Endothelial cell (in vitro differentiated cells): ENCODE results near the gene UBLCP1. TPM values are rescaled to one million over a fixed set of nuclear protein-coding genes. Genes with fewer than 3 reads are reported as not detected.

Experiments
- DNase-seq: peaks from one replicate; pipeline ENCODE4 v3.0.0; 2021; ENCODE audit warnings: low spot score
- H3K27ac Mint-ChIP-seq: one replicate; pipeline ENCODE4 v1.8.0; 2021; ENCODE audit warnings: mixed read lengths, inconsistent platforms; ENCODE audit not compliant: unreplicated experiment
- H3K27me3 Mint-ChIP-seq: one replicate; pipeline ENCODE4 v1.8.0; 2021; ENCODE audit warnings: mild to moderate bottlenecking, moderate library complexity, mixed read lengths, inconsistent platforms; ENCODE audit not compliant: unreplicated experiment
- H3K36me3 Mint-ChIP-seq: one replicate; pipeline ENCODE4 v1.8.0; 2021; ENCODE audit warnings: mild to moderate bottlenecking, low read depth, mixed read lengths, inconsistent platforms; ENCODE audit not compliant: unreplicated experiment
- H3K4me1 Mint-ChIP-seq: one replicate; pipeline ENCODE4 v1.8.0; 2021; ENCODE audit warnings: mild to moderate bottlenecking, mixed read lengths, inconsistent platforms; ENCODE audit not compliant: unreplicated experiment
- H3K4me3 Mint-ChIP-seq: one replicate; pipeline ENCODE4 v1.8.0; 2021; ENCODE audit warnings: mild to moderate bottlenecking, mixed read lengths, inconsistent platforms; ENCODE audit not compliant: unreplicated experiment
- H3K9me3 Mint-ChIP-seq: one replicate; pipeline ENCODE4 v1.8.0; 2021; ENCODE audit warnings: mixed read lengths, inconsistent platforms; ENCODE audit not compliant: unreplicated experiment
- total RNA-seq: library from RNA; stranded (reverse); fragmentation: NEBNext Ultra II Directional; extraction: Animal tissue kit (Norgen Biotek cat#: 25700); gene quantifications from one replicate; pipeline ENCODE4 v1.2.1, GENCODE V29; 2021; ENCODE audit not compliant: unreplicated experiment
- TF ChIP-seq, protein P1 (sequence below): fragments of 200-600 bp; sonication (generic); IDR thresholded peaks from one replicate; pipeline ENCODE4 v1.5.0; 2021; ENCODE audit warnings: antibody characterized with exemption; ENCODE audit not compliant: unreplicated experiment

UBLCP1 gene
- total RNA-seq, 1 donor from 2014 or later, result 24.5 TPM

DNA sequence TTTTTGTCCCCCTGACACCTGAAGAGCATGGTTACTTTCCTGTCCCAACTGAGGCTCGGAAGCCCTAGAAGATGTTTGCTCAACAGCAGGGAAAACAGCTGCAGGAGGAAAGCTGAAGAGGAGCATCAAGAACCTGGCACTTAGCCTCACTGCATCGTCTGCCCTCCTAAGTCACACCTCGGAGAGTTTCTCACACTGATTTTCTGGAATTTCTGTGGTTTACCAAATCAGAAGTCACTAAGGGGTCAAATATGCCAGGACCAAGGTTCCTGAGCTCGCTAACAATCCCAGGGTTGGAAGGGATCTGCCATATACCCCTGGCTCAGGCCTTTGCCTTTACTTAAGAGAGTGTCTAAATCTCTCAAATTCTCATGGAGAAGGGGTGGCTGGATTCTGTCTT is 61.9 kb downstream of the UBLCP1 start:
- no peak overlapping the region for H3K4me3 Mint-ChIP-seq
- H3K27me3 Mint-ChIP-seq, result no peaks in the 10 kb centered on the region
- no peaks in the 10 kb centered on the region for H3K9me3 Mint-ChIP-seq
- H3K36me3 Mint-ChIP-seq, result no peaks in the 10 kb centered on the region
- TF ChIP-seq, protein P1, sequence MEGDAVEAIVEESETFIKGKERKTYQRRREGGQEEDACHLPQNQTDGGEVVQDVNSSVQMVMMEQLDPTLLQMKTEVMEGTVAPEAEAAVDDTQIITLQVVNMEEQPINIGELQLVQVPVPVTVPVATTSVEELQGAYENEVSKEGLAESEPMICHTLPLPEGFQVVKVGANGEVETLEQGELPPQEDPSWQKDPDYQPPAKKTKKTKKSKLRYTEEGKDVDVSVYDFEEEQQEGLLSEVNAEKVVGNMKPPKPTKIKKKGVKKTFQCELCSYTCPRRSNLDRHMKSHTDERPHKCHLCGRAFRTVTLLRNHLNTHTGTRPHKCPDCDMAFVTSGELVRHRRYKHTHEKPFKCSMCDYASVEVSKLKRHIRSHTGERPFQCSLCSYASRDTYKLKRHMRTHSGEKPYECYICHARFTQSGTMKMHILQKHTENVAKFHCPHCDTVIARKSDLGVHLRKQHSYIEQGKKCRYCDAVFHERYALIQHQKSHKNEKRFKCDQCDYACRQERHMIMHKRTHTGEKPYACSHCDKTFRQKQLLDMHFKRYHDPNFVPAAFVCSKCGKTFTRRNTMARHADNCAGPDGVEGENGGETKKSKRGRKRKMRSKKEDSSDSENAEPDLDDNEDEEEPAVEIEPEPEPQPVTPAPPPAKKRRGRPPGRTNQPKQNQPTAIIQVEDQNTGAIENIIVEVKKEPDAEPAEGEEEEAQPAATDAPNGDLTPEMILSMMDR, result no peak
- no peaks in the 10 kb centered on the region for H3K4me1 Mint-ChIP-seq
- H3K27ac Mint-ChIP-seq, result no peak overlapping the region
- DNase-seq, result no peak

DNA sequence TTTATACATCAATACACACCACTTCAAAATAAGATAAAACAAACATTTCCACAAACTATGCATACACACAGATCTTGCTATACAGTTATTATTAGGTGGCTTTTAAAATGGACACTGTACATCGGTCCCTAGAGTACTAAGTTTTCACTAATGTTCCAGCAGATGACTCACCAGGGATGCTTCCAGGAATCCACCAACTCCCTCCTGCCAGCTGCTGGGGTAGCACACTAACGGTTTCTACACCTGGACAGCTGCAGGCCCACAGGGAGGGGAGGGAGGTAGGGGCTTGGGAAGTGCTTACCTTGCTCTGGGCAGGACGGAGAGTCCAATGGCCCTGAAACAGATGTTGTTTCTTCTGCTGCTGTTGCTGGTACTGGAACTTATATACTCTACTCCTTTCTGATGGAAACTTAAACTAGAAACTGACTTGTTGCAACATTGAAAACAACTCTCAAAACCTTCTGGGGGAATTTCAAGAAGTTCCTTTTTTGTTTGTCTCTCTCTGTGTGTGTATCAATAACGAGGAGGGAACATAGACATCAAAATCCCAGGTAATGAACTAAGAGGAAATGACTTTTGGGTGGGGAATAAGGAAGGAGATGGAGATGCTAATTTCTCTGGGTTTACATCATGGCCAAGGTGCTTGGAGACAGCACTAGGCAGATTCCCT is 67.2 kb downstream of the UBLCP1 start, which contains the start of gene IL12B:
IL12B (minus strand) TSS at position 357 of the 670 bp plus-strand sequence. CDS start 3,705 bp downstream, outside the sequence.
- Mint-ChIP-seq H3K4me3 (no peak within 1 kb of the TSS), H3K27ac (no peak within 1 kb of the TSS), H3K27me3 (no peaks in the 10 kb centered on the region), H3K9me3 (no peaks in the 10 kb centered on the region), H3K4me1 (no peaks in the 10 kb centered on the region), H3K36me3 (no peaks in the 10 kb centered on the region)
- TF ChIP-seq, protein P1, result no peak
- DNase-seq, result no peak

DNA sequence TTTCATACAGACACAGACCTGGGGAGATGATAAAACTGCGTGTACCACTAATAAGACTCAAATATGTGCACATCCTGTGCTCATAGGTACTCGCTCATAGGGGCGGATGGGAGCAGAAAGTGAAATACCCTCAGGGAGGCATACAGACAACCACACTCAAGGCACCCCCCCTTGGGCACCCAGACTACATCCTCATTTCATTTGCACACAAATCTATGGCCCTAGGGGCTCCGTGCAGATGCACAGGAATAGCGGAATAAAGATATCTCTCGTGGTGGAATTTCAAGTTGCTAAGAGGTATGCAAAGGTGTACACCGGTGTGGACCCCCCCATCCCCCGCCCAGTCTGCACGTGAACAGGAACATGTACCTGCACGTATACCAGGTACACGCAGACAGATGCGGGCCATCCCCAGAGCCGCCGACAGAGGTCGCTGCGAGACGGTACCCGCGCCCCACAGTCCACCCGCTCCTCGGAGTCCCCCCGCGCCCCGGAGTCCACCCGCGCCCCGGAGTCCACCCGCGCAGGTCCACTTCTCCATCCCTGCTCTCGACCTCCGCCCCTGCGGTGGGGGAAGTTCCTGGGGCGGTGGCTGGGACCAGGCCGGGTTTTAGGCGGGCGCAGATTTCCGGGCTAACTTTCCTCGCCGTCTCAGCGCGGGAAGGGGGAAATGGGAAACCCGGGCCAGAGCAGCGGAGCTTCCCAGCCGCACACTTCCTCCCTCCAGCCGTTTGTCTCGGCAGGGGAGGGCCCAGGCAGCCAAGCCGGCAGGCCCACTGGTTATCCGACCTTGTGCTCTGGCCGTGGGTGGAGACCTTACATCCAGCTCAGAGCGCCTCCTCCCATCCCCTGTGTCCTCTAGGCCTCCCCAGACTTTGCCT is 68.2 kb downstream of the UBLCP1 start:
- TF ChIP-seq, protein P1, result peak; percentile 81

DNA sequence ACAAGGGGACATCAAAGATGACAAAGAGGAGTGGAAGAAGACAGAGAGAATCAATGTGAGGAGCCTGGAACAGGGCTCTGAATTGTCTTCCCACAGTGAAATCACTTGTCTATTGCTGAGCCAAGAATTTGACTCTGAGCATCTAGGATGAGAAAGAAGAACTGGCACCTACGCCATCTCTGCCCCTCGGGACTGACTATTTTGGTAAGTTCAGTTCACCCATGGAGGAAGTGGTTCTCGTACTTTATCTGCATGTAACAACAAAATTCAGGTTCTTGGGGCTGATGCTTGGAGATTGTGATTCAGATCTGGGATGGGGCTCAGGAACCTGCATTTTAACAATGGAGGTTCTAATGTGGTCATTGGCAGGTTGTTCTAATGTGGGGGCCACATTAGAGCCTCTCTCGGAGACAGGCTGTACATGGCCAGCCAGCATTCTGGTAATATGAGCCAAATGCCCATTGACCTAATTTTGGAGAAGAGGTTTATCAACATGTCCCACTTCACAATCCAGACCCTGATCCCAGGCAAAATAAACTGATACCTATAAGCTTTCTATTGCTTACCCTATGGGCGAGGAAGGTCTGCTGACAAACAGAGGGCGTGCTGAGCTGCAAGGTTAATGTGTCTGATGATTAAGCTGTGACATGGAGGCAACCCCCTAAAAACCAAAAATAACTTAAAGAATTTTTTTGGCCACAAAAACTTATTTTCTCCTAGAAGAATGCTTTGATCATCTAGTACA is 69.9 kb downstream of the UBLCP1 start:
- no peak overlapping the region for H3K27ac Mint-ChIP-seq
- H3K36me3 Mint-ChIP-seq, result no peaks in the 10 kb centered on the region
- H3K27me3 Mint-ChIP-seq, result no peaks in the 10 kb centered on the region
- no peaks in the 10 kb centered on the region for H3K4me1 Mint-ChIP-seq
- DNase-seq, result no peak
- no peaks in the 10 kb centered on the region for H3K9me3 Mint-ChIP-seq
- TF ChIP-seq, protein P1, result no peak
- no peak overlapping the region for H3K4me3 Mint-ChIP-seq

More for the DNA sequence above, 68.2 kb downstream of the UBLCP1 start:
- Mint-ChIP-seq H3K27ac (no peak overlapping the region), H3K36me3 (no peaks in the 10 kb centered on the region), H3K4me3 (peak overlapping the region; percentile 56), H3K4me1 (no peaks in the 10 kb centered on the region), H3K27me3 (no peaks in the 10 kb centered on the region), H3K9me3 (no peaks in the 10 kb centered on the region)
- DNase-seq, result peak; percentile 72
